NCI-H2081 treated with DMSO at 0.1 percent for 48 hours (cell line): ENCODE data around the gene RBMS1.

Experiments used
- DNase-seq: peaks from one replicate; lab custom pipeline; 2025; lab: John Stamatoyannopoulos, UW

The RBMS1 gene

DNA sequence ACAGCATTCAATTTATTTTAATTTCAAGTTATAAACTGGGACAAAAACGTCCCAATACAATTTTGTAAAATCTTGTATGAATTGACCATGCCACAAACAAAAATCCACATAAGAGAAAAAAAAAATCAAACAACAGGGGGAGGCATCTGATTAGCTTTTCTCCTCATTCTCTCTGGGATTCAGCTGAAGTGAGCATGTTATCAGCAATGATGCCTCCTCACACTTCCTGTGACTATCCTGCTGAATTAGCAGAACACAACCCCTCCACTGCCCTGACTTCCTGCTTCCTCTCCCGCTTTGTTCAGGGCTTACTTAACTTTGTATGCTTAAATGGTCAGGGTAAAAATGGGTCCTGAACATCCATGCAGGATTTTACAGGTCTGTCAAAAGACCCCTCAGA, 161.3 kb downstream of the RBMS1 start:
- no peak for DNase-seq

DNA sequence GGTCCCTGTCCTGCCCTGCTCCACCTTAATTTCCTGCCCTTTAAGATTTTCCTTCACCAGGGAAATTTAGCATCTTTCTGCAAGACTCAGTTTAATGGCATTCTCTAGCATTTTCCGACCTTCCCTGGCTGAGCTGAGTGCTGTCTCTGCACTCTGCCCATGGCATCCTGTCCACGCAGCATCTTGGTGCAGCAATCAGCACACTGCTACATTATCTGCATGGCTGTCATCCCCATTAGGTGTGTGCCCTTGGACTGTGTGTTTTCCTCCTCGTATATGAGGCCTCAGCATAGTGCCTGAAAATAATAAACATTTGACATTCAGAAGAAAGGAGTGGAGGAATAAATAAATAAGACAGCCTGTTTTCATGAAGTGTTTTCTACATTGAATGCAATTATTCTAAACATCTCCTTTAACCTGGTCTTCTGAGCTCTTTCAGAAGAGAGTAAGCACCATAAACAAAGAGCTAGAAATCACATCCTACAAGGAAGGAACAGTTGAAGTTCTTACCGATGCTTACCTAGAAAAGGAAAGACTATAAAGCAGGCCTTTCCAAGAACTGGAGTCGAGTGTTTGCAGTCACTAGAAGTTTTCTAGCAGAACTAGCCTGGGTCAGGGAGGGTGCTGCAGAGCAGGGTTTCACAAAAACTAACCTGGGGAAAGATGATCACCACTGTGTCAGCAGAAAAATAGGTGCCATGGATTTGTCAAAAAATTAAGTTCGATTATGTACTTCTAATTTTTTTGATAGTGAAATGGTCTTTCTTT, 162.2 kb downstream of the RBMS1 start:
- no peak for DNase-seq

DNA sequence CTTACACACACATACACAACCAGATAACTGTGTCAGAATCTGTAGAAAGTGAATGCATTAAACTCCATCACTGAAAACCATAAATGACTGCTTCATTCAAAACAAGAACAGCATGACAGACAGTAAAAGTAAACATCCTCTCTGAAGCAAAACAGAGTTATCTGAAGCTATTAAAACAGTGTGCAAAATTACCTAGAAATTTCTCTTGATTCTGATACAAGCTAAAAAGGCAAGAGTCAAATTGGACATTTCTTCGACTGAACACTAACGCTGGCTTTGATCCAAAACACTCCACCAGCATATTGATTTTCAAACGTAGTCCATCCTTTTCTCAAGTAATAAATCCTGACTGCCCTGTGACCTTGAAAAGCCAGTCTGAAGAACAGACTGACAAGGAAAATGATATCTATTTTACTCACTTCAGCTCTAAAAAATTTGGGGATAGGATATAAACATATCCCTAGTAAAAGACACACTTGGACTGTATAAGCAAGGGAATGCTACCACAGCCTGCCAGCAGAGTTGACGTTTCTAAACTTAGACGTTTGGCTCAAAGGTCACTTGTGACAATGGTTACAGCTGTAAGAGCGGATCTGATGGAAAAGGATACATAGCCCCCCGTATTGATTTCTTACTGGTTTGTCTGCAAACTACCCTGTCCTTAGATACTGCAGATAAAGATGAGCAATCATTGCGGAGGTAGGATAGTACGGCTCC, 164.6 kb downstream of the RBMS1 start:
- DNase-seq = no peak

DNA sequence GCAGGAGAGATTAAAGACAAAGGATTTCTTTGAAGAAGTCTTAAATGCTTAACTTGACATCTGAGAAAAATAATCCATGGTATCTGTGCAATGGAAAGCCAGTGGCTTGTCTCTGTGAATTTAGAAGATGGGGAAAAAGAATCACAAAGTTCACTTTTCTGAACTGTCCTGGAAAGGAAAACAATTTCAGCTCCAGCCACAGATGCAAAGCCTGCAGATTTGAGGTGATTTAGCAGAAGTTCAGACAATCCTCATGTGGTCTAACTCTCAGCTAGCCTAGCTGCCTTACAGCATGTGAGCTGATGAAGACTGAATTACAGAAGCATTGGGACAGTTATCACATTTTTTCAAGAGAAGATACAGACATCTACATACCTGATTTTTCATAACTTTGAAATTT, 166.8 kb downstream of the RBMS1 start:
- DNase-seq = no peak

DNA sequence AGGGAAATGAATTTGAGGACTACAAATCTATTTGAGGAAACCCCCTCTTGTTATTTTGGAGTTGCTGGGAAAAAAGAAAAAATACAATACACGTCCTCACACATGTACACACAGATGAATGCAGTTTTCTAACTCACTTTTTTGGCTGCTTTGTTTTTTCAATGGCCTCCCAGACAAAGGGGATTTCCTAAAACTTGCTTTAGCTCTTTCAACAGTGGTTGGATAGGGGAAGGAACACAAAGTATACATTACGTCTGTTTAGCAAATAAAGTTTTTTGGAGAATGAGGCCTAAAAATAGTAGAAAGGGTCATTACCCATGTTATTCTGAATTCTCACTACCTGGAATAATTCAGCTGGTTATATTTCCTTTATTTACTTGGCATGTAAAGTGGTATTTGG, 168.2 kb downstream of the RBMS1 start:
- no peak for DNase-seq

DNA sequence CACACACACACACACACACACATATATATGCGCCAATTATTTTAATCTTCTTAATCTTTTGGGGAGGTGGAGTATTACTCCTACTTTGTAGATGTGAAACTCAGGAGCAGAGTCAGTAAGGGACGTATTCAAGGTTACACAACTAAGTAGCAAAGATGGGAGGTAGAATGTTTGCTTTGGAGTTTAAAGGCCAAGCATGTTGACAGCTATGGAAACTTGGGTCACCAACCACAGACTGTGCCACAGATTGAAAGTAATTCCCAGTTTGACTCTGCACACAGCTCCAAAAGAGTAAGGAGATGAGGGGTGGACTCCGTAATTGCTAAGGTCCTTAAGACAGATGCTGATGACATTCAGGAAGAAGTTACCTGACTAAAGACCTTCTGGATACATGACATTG, 168.7 kb downstream of the RBMS1 start:
- DNase-seq = no peak

DNA sequence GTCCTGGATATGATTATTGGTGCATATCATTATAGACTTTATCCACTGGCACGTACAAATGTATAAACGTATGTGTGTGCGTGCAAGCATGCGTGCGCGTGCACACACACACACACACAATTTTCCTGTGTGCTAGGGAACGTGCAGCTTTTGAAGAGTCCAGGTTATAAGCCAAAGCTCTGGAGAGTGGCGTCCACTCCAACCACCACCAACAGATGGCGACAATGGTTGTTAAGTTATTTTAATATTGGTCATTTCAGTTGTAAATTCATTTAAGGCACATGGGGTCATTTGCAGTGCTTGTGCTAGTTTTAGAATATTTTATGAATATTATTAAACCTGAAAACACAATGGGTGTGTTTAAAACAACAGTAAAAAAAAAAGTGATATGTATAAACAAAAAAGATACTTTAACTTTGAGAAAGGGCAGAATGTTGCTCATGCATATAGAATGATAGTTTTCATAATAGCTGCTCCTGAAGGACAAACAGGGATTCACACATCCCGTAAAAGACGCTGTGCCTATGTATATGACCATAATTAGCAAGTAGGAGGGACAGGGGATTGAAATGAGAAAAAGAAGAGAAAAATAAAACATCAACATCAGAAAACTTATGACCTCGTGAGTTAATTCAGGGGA, 169.3 kb downstream of the RBMS1 start:
- DNase-seq = no peak

DNA sequence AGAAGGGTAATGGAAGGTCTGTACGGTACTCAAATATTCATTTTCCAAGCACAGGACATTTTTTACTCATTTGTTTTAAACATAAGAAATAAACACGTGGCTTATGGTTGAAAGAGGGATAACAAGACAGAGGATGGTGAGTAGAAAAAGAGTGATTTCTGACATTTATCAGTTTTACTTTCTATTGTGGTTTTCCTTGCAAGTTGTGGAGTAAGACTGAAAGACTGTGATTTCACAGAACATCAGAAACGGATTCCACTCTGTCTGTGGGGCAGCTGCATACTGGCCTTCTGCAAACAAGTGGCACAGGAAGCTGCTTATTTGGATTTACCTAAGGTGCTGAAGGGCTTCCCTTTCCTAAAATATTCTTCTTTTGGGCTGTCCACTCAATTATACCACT, 171.3 kb downstream of the RBMS1 start:
- no peak for DNase-seq

DNA sequence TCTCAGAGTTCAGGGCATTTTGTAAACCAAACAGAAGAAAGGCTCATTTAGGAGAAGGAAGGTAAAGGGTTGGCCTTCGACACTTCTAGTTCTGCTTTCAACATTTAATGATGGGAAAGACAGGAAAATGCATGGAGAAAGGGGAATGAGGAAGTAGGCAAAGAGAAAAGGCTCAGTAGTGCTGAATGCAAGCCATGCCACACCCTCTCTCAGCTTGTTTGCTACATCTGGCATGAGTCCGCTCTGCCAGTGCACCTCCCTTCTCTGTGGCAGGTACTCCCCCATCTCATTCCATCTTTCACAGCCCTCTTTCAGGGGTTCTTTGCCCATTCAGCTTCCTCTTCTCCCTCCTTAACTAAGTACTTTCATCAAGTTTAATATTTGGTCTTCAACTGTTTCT, 172.6 kb downstream of the RBMS1 start:
- DNase-seq = no peak

DNA sequence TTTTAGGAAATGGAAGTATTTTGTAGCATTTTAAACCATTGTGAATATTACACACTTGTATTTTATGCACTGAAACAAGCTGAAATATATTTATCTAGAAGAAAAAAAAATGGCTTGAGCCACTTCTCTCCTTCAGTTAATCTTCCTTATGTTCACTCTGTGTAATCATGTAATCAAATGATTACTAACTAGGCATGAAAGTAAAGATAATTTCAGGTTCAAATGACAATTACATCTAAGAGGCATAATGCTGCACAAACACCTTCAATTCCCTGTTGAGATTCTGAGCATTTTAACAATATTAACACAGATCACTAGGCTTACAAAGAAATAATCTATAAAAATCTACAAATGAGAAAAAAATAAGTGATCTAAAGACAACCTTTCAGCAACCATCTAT, 173.9 kb downstream of the RBMS1 start:
- DNase-seq = no peak

DNA sequence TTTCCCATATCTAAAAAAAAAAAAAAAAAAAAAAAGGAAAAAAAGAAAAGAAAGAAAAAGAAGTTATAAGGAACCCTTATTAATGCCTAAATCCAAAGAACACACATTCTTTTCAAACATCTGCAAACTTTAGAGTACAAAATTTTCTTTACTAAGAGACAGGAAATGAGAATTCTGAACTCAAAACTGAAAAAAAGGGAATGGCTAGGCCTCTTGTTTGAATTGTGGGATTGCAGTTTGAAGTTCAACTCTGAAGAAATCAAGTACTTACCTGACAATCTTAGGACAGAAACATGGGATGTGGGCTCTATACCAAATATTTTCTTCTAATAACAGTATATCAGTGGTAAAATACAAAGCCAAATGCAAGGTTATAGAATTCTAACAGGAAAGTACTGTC, 175.4 kb downstream of the RBMS1 start:
- no peak for DNase-seq

DNA sequence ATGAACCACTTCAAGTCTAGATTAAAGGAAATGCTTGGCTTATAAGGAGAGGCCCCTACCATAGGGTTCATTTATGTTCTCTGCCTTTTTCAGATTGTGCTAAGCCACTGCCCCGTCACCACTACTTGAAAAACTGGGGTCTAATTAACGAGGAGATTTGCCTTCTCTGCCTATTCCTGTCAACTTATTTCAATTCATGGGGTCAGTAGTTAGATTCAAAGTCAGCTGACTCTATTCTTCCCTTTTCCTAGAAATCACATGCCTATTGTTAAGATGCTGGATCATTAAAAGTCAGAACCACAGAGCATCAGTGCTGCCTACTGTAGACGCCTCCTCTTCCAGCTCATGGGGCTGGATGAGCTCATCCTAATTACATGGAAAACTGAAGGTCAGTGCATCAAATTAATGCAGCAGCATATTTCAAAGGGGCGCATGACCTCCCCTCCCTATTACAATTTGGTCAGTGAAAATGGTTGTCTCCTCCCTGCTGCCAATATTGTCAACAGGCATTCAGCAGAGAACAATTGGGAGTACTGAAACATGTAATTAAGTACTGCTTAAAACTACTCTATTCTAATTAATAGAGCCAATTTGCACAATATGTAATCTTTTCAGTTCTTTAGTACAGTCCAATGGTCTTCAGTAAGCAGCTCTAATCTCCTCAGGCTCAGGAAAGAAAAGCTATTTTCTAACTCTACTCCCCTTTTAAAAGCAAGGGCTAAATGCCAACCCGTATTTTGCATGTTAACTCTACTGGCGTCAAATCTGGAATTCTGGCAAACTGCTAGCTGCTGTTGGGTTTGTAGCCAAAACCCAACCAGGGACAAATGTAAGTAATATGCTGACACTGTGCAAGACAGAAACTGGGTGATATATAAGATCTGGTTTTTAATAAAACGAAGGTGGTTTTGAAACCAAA, 176.2 kb downstream of the RBMS1 start:
- DNase-seq = no peak

DNA sequence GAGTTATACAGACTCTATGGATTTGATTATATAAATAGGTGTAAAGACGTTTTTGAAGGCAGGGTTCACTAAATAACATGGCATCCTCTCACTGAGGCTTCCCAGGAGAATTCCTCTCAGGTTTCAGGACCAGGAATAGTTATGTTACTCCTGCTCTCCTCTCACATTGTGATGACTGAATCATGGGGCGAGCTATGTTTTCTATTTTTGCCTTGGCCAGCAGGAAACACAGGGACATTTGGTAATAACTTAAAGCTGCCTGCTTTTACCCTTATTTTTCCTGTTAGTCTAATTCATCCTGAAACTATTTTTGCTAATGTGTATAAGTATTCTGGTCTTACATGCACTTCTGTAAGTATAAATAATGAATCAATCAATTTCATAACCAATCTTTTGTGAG, 178.3 kb downstream of the RBMS1 start:
- no peak for DNase-seq

DNA sequence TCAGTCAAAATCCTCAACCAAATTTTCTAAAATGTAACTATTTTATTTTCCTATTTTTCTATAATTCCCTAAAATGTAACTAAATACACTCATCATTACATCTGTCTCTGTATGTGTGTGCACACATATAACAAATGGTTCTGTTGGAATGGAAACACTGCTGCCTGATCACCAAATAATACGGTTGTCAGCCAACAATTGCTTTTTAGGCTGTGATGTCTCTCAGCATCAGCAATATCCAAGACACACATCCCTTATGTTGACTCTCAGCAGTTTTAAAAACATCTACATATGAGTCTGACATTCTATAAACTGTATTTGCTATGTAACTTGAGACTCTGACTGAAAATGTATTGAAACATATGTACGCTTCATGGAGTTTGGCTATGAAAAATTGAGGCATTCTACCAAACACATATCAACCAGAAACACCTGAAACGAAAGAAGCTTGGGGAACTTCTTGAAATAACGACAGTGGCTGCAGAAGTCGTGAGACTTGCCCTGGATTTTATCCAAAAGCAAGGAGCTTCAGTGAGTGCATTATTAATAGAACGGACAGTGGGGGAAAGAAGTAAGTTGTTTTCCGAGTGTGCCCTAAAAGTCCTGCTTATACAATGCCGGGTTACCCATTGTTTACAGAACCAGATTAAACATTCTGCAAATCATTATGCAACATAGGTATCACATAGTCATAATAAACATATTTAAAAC, 183.3 kb downstream of the RBMS1 start:
- DNase-seq = no peak

DNA sequence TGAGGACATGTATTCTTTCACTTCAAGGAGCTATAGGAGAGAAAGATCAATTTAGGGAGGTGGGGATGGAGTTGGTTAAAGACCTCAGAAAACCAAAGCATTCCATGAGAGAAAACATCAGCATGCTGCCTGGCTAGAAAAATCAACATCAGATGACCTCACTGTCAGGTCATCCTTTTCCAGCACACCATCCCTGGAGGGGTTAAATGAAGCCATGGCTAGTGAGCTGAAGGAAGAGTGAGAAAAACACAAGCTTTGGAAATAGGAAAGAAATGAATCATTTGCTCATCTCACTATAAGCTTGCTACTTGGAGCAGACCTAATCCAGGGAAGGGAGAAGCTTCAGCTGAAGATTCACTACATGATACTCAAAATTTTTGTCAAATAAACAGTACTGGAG, 184.0 kb downstream of the RBMS1 start:
- no peak for DNase-seq

DNA sequence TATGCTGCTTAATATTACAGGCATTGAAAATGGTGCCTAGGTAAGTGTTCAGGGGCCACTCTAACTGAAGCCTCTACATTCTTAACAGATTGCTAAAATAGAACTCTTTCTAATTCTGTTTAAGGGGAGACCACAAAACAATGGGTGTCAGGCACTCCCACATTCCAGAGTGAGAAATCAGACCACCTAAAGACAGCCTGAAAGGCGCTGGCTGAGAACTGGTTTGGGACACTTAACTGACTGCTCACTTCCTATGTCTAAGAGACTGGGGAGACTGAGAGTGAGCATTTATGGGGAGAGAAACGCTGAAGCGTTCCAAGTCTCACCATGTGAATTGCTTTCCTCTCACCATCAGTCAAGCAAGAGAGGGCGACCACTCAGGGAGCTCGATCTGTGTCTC, 184.7 kb downstream of the RBMS1 start:
- no peak for DNase-seq

DNA sequence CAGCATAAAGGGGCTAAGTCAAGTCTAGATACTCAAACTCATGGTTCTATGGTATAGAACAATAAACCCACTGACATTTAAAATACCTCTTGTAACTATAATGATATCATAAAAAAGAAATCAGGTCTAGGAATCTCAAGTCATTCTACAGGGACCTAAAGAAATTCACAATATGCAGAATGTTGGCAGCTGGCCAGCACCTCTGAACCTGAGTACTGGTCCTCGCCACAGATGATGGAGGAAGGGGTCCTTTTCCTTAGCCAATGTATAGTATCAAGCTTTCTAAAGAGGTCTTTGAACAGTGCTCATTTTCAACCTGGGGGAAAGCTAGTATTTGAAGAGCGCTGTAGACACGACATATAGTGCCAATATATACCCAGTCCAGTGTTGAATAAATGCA, 185.1 kb downstream of the RBMS1 start:
- no peak for DNase-seq

DNA sequence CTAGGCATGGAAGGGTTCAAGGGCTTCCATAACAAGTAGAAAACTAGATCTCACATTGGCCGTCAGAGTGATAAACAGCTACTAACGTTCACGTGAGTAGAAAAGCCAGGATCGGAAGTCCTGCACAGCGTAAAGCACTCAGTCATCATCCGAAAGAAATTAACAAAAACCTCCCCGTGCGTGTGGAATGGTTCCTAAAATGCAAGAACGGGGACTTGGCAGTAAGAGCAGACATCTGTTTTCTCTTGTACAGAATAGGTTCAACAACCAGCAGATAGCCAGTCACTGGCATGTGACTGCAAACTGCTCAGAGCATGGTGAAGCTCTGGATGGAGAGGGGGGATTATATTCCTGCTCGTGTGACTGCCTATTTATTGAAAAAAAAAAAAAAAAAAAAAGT, 186.6 kb downstream of the RBMS1 start:
- no peak for DNase-seq

DNA sequence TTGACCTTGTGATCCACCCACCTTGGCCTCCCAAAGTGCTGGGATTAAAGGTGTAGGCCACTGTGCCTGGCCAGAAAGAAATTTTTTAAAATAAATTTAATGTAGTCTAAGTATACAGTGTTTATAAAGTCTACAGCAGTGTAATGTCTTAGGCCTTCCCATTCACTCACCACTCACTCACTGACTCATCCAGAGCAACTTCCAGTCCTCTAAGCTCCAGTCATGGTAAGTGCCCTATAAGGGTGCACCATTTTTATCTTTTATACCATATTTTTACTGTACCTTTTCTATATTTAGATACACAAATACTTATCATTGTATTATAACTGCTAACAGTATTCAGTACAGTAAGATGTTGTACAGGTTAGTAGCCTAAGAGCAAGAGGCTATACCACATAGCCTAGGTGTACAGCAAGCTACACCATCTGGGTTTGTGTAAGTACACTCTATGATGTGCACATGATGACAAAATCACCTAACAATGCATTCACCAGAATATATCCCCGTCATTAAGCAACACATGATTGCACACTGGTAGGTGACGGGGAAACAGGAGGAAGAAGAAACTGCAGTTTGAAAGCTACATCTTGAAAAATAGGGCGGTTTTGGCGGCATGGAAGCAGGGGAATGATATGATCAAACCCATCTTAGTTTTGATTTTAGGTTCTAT, 188.4 kb downstream of the RBMS1 start:
- DNase-seq = no peak

DNA sequence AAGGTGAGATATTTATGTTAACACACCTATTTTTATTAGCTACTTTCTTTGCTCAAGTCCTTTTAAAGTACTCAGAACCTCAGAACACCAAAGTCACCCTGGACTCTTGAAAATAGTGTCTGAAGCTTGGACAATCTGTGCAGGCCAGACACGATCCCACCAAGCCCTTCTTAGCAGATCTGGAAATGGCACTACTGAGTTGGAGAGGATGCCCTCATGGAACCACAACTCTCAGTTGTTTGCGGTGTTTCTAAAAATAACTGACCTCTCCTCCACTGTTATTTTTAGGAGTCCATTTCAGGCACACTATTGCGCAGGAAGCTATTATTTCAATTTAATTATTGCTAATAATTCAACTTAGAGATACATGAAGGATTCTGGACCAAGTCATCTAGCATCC, 190.1 kb downstream of the RBMS1 start:
- DNase-seq = no peak

DNA sequence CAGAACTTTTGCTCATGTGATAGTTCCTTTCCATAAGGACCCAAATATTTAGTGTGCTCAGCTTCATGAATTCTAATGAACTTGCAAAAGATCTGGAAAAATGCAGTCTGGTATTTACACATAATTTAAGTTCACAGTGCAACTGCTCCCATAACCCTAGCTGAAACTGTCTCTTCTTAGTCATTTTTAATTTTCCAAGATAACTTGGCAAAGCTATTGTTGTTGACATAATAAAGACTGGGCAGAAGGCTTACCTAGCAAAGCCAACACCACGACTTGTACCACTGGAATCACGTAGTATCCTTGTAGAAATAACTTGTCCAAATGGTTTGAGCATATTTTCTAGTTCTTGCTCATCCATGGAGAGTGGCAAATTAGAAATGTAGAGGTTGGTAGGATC, 190.5 kb downstream of the RBMS1 start:
- no peak for DNase-seq
